Measurements from ENCODE around the gene GHR. TPM values are rescaled to one million over a fixed set of nuclear protein-coding genes. Genes with fewer than 3 reads are reported as not detected.

GHR gene
- total and polyA plus RNA-seq, 2 donors (not counting 3 experiments of a cell fraction or from before 2014, with no cell fraction given): 0.27 to 0.28 TPM

- no peak overlapping the region for H3K4me2 ChIP-seq (ENCODE audit: insufficient read depth, low read length)
- intact Hi-C loops (cut with micrococcal nuclease) (no loop called here), dilution Hi-C loops (cut with MboI; ENCODE audit: extremely low pct_ligation_motif_present, low sequenced_read_pairs) (no loop called here)
- CTCF ChIA-PET: no interaction called here
- no peaks in the 10 kb centered on the region for H3K9me1 ChIP-seq (replicated peaks; ENCODE audit: control insufficient read depth, extremely low read depth, insufficient read depth, low read length)
- H3K9ac ChIP-seq (replicated peaks; ENCODE audit: extremely low read depth, insufficient read depth, low read length): no peak overlapping the region
- DNase-seq (ENCODE audit: low read depth, low spot score): no peak
- no peaks in the 10 kb centered on the region for H4K20me1 ChIP-seq (replicated peaks; ENCODE audit: control insufficient read depth, extremely low read depth, insufficient read depth, low read length)
- no peaks in the 10 kb centered on the region for H3K4me1 ChIP-seq (ENCODE audit: control insufficient read depth, extremely low read depth, insufficient read depth, low read length)
- FAIRE-seq: no peak
- TF ChIP-seq POLR2A (IDR thresholded peaks at IDR 0.05; ENCODE audit: low read depth, low read length) (no peak), GATA2 (IDR thresholded peaks at IDR 0.05; ENCODE audit: insufficient read depth, insufficient read length, low read depth, low read length) (no peak), EZH2 (IDR thresholded peaks at IDR 0.05; ENCODE audit: borderline replicate concordance, low read depth, low read length, severe bottlenecking) (no peak), FOS (IDR thresholded peaks at IDR 0.05; ENCODE audit: borderline replicate concordance, insufficient read depth, low read length) (no peak), POLR2AphosphoS5 (IDR thresholded peaks at IDR 0.05; ENCODE audit: insufficient read depth, low read depth, low read length) (no peak), CTCF (IDR thresholded peaks at IDR 0.05; ENCODE audit: extremely low read depth in 1 of 2, insufficient read depth in 1 of 2, low read depth in 1 of 2, low read length in 2 of 2) (no peak), JUN (IDR thresholded peaks at IDR 0.05; ENCODE audit: borderline replicate concordance, insufficient read depth, insufficient read length, low read depth) (no peak), MAX (IDR thresholded peaks at IDR 0.05; ENCODE audit: insufficient read depth, insufficient read length) (no peak), MYC (IDR thresholded peaks at IDR 0.05; ENCODE audit: low read depth, low read length) (no peak)
- POLR2A ChIA-PET: no interaction called here
- no peaks in the 10 kb centered on the region for H3K9me3 ChIP-seq (replicated peaks; ENCODE audit: control insufficient read depth, insufficient read depth, low read length)
- no TSS peak for BruUV-seq (replicated peaks)
- H3K27me3 ChIP-seq (ENCODE audit: control insufficient read depth in 2 of 2, insufficient read depth in 2 of 2, low read length in 2 of 2): no peaks in the 10 kb centered on the region
- no peak overlapping the region for H3K27ac ChIP-seq (ENCODE audit: insufficient read depth, low read depth, low read length)
- H2AFZ ChIP-seq (ENCODE audit: low read depth, low read length): no peak overlapping the region
- H3K4me3 ChIP-seq (replicated peaks in 1 of 3; ENCODE audit: insufficient read depth in 1 of 3, low read depth in 1 of 3, low read length in 3 of 3): no peak overlapping the region
- no peaks in the 10 kb centered on the region for H3K36me3 ChIP-seq (ENCODE audit: control insufficient read depth in 2 of 2, extremely low read depth in 1 of 2, insufficient read depth in 2 of 2, low read length in 2 of 2)
- H3K79me2 ChIP-seq (ENCODE audit: control insufficient read depth, insufficient read depth, low read length): no peaks in the 10 kb centered on the region
Observed at GRCh38 chr5:42454216-42454995, 31.2 kb downstream of the GHR start.
